LoVo (cell line): ENCODE measurements around the gene ERN1.

ENCODE experiments used
- DNase-seq: peaks from one replicate; pipeline ENCODE4 v3.0.0-alpha.2; 2016; ENCODE audit warnings: low spot score

Gene ERN1

GRCh38 chr17:64004218-64004770 lies 125.7 kb downstream of the ERN1 start:
- DNase-seq = no peak

- no peak for DNase-seq
Observed at GRCh38 chr17:64003526-64004121, 126.3 kb downstream of the ERN1 start.

GRCh38 chr17:64002658-64003525 lies 127.1 kb downstream of the ERN1 start:
- DNase-seq = no peak

- DNase-seq = no peak
Observed at GRCh38 chr17:64001763-64002529, 128.0 kb downstream of the ERN1 start.

GRCh38 chr17:64001091-64001579 lies 128.8 kb downstream of the ERN1 start:
- DNase-seq = no peak

GRCh38 chr17:63999680-64000531 lies 130.0 kb downstream of the ERN1 start:
- DNase-seq = no peak

GRCh38 chr17:63998721-63999679 lies 130.9 kb downstream of the ERN1 start:
- no peak for DNase-seq

- DNase-seq = peak; percentile 71
Observed at GRCh38 chr17:63998050-63998720, 131.8 kb downstream of the ERN1 start, which contains the start of gene PRR29. Gene PRR29 (plus strand): TSS chr17:63998351. CDS start chr17:63998365, 14 bp downstream.

- no peak for DNase-seq
Observed at GRCh38 chr17:63997341-63998048, 132.4 kb downstream of the ERN1 start.

GRCh38 chr17:63996430-63997182 lies 133.3 kb downstream of the ERN1 start:
- no peak for DNase-seq

- DNase-seq = no peak
Observed at GRCh38 chr17:63995626-63996025, 134.3 kb downstream of the ERN1 start.

GRCh38 chr17:63993368-63993985 lies 136.5 kb downstream of the ERN1 start:
- DNase-seq = no peak

- no peak for DNase-seq
Observed at GRCh38 chr17:63991611-63992010, 138.3 kb downstream of the ERN1 start.

- no peak for DNase-seq
Observed at GRCh38 chr17:63989622-63990345, 140.2 kb downstream of the ERN1 start.
